ENCODE results near the gene FSTL1.

DNA sequence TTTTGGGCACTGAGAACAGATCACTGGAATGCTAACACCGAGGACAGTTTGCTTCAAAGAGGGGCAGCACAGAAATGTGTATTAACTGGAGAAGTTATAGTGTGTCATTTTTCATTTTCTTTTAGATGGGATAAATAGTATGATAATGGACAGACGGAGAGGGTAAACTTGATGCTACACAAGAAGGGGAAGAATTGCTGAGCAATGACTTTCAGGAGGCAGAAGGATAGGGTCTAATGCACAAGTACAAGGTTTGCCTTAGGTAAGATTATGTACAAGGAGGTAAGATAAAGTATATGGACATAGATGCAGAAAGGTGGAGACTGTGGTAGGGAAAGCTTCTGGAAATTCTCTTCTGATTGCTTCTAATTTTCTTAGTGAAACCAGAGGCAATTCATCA is 69.3 kb downstream of the FSTL1 start:
- TF ChIP-seq BHLHE40 (IDR thresholded peaks at IDR 0.05; ENCODE audit: borderline replicate concordance) (no peak), ZNF384 (IDR thresholded peaks at IDR 0.05) (no peak), SUZ12 (IDR thresholded peaks at IDR 0.05) (no peak), FOXM1 (IDR thresholded peaks at IDR 0.05; ENCODE audit: borderline replicate concordance) (no peak), CTBP1 (IDR thresholded peaks at IDR 0.05; ENCODE audit: borderline replicate concordance) (no peak), SP1 (IDR thresholded peaks at IDR 0.05) (no peak), ELF4 (IDR thresholded peaks at IDR 0.05) (no peak), HDGF (IDR thresholded peaks at IDR 0.05; ENCODE audit: borderline replicate concordance) (no peak), FOXK2 (IDR thresholded peaks at IDR 0.05) (no peak), TARDBP (IDR thresholded peaks at IDR 0.05) (no peak), L3MBTL2 (conservative IDR thresholded peaks at IDR 0.05) (no peak), LEF1 (IDR thresholded peaks at IDR 0.05; ENCODE audit: borderline replicate concordance) (no peak)
- TF ChIP-seq, protein P1, sequence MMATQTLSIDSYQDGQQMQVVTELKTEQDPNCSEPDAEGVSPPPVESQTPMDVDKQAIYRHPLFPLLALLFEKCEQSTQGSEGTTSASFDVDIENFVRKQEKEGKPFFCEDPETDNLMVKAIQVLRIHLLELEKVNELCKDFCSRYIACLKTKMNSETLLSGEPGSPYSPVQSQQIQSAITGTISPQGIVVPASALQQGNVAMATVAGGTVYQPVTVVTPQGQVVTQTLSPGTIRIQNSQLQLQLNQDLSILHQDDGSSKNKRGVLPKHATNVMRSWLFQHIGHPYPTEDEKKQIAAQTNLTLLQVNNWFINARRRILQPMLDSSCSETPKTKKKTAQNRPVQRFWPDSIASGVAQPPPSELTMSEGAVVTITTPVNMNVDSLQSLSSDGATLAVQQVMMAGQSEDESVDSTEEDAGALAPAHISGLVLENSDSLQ (IDR thresholded peaks at IDR 0.05), result no peak

Measured in HEK293T (cell line).